ACC112 (cell line): ENCODE results near the gene NAA15.
A peak's percentile ranks its signal among the peaks of the same experiment; 100 is the strongest.
"Not testable (repeated sequence)": the region's sequence is repeated elsewhere in the genome, so short reads cannot be mapped to it uniquely, and the experiment has no call there.

Source experiments
- H2AFZ ChIP-seq: fragments of 200-600 bp; sonication (generic); one replicate; pipeline ENCODE4 v1.6.0; 2017; ENCODE audit warnings: antibody characterized with exemption, low read length; ENCODE audit not compliant: unreplicated experiment
- H3K27ac ChIP-seq: fragments of 200-600 bp; sonication (generic); 2 replicates; pipeline ENCODE4 v1.5.1; 2014; ENCODE audit warnings: low read depth, mild to moderate bottlenecking, antibody characterized with exemption, low read length, moderate library complexity
- H3K27me3 ChIP-seq: fragments of 200-600 bp; sonication (generic); 2 replicates; pipeline ENCODE4 v1.6.1; 2014; ENCODE audit warnings: mild to moderate bottlenecking, antibody characterized with exemption, low read length, moderate library complexity, mixed read lengths; ENCODE audit not compliant: insufficient read depth
- H3K36me3 ChIP-seq: fragments of 200-600 bp; sonication (generic); 2 replicates; pipeline ENCODE4 v1.6.1; 2016; ENCODE audit warnings: mild to moderate bottlenecking, antibody characterized with exemption, low read length, moderate library complexity, mixed read lengths; ENCODE audit not compliant: insufficient read depth
- H3K4me1 ChIP-seq: fragments of 200-600 bp; sonication (generic); one replicate; pipeline ENCODE4 v1.6.1; 2016; ENCODE audit warnings: low read length, mixed read lengths; ENCODE audit not compliant: insufficient read depth, unreplicated experiment, control insufficient read depth
- H3K4me3 ChIP-seq: fragments of 200-600 bp; sonication (generic); 2 replicates; pipeline ENCODE4 v1.5.1; 2014; ENCODE audit warnings: mild to moderate bottlenecking, low read depth, low read length
- H3K79me2 ChIP-seq: fragments of 200-600 bp; sonication (generic); one replicate; pipeline ENCODE4 v1.6.0; 2016; ENCODE audit warnings: low read length; ENCODE audit not compliant: control insufficient read depth, unreplicated experiment, insufficient read depth

Gene NAA15

GRCh38 chr4:139301113-139301820, at the start of gene NAA15:
Gene NAA15, plus strand, starts transcription at chr4:139301505. Its CDS starts 273 bp downstream, at chr4:139301778.
- Histone ChIP-seq H2AFZ (peak within 1 kb of the TSS; percentile 96), H3K79me2 (peaks cover 62% of the 10 kb centered on the region), H3K36me3 (peaks cover 11% of the 10 kb centered on the region; the same call in 1 of the 2 replicates), H3K27me3 (no peaks in the 10 kb centered on the region), H3K27ac (peak within 1 kb of the TSS; percentile 84), H3K4me3 (peak within 1 kb of the TSS; percentile 84), H3K4me1 (peaks cover 17% of the 10 kb centered on the region)

- no peak overlapping the region for H2AFZ ChIP-seq
- H3K4me3 ChIP-seq = no peak overlapping the region
- no peaks in the 10 kb centered on the region for H3K79me2 ChIP-seq
- no peak overlapping the region for H3K27ac ChIP-seq
- H3K27me3 ChIP-seq = no peaks in the 10 kb centered on the region
- no peaks in the 10 kb centered on the region for H3K4me1 ChIP-seq
- H3K36me3 ChIP-seq = no peaks in the 10 kb centered on the region
Observed at GRCh38 chr4:139253046-139253445, 48.3 kb upstream of the NAA15 start.

DNA sequence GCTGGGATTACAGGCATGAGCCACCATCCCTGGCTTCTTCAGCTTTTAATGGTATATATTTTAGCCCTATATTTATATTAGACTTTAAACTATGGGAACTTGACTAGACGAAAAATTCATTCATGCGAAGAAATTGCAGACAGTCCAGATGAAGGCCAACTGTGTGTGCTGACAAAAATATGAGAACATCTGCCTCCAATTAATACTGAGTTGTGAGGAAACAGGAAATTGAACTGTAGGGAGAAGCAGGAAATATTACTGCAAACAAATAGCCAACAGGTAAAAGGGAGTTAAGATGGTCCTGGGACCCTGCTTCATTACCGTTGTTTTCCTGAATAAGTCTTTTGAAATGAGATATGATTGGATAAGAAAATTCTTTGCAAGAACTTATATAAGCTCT, 47.6 kb upstream of the NAA15 start:
- no peaks in the 10 kb centered on the region for H3K79me2 ChIP-seq
- H3K27ac ChIP-seq = no peak overlapping the region
- H2AFZ ChIP-seq = no peak overlapping the region
- H3K27me3 ChIP-seq = no peaks in the 10 kb centered on the region
- no peaks in the 10 kb centered on the region for H3K4me1 ChIP-seq
- H3K4me3 ChIP-seq = no peak overlapping the region
- H3K36me3 ChIP-seq = no peaks in the 10 kb centered on the region

DNA sequence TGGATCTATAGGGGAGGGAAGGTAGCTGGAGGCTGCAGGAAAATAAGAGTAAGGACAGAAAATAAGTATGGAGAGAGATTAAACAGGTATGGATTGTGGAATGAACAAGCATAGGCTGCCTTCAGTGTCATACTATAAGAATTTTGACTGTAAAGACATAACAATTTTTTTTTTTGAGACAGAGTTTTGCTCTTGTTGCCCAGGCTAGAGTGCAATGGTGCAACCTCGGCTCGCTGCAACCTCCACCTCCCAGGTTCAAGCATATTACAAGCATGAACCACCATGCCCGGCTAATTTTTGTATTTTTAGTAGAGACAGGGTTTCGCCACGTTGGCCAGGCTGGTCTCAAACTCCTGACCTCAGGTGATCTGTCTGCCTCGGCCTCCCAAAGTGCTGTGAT, 45.7 kb upstream of the NAA15 start:
- not testable (repeated sequence) for H3K79me2 ChIP-seq, H3K36me3 ChIP-seq, H2AFZ ChIP-seq, H3K4me1 ChIP-seq, H3K27ac ChIP-seq, H3K4me3 ChIP-seq, H3K27me3 ChIP-seq

DNA sequence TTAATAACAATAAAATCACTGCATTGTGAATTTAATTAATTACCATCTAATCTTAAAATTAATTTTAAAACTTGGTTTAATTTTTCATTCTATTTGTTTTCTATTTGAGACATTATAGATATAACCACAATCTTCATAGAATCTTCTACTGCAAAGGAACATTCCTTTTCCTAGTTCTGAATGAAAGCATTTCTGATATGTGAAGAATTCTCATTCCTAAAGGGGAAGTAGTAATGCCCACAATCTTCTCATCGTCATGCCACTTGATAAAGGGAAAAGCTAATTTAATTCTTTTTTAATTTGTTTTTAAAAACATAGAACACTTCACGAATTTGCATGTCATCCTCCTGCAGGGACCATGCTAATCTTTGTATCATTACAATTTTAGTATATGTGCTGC, 45.0 kb upstream of the NAA15 start:
- H2AFZ ChIP-seq = no peak overlapping the region
- no peaks in the 10 kb centered on the region for H3K36me3 ChIP-seq

DNA sequence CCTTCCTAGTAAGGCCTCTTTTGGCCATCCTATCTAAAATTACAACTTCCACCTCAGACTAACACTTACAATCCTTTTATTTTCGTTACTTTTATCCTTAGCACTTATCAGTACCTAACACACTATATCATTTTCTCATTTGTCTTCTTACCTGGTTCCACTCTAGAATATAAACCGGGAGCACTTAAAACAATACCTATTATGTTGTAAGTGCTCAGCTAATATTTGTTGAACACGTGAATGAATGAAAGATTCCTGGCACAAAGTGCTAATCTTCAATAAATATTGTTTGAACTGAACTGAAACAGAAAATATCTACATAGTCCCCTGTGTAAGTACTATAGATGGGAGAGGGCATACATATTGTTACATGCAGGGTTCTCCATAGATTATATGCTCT, 35.7 kb upstream of the NAA15 start:
- H3K27ac ChIP-seq = peak overlapping the region; percentile 47
- no peaks in the 10 kb centered on the region for H3K79me2 ChIP-seq
- no peaks in the 10 kb centered on the region for H3K36me3 ChIP-seq
- peaks cover 33% of the 10 kb centered on the region for H3K4me1 ChIP-seq
- H2AFZ ChIP-seq = no peak overlapping the region
- H3K4me3 ChIP-seq = peak overlapping the region; percentile 59
- no peaks in the 10 kb centered on the region for H3K27me3 ChIP-seq

More for the DNA sequence above, 45.0 kb upstream of the NAA15 start:
- Histone ChIP-seq H3K4me3 (no peak overlapping the region), H3K79me2 (no peaks in the 10 kb centered on the region), H3K4me1 (no peaks in the 10 kb centered on the region), H3K27me3 (no peaks in the 10 kb centered on the region), H3K27ac (no peak overlapping the region)

- Histone ChIP-seq H3K36me3 (no peaks in the 10 kb centered on the region), H3K27ac (peak overlapping the region; percentile 47), H3K79me2 (no peaks in the 10 kb centered on the region), H2AFZ (no peak overlapping the region), H3K4me3 (peak overlapping the region; percentile 59), H3K27me3 (no peaks in the 10 kb centered on the region), H3K4me1 (peaks cover 33% of the 10 kb centered on the region)
Observed at GRCh38 chr4:139266208-139266582, 35.1 kb upstream of the NAA15 start.

GRCh38 chr4:139266583-139267257, 34.6 kb upstream of the NAA15 start:
- Histone ChIP-seq H3K27ac (peak overlapping the region; percentile 47), H3K4me1 (peaks cover 36% of the 10 kb centered on the region), H3K36me3 (no peaks in the 10 kb centered on the region), H3K27me3 (no peaks in the 10 kb centered on the region), H2AFZ (peak overlapping the region; percentile 53), H3K79me2 (no peaks in the 10 kb centered on the region), H3K4me3 (peak overlapping the region; percentile 59)

DNA sequence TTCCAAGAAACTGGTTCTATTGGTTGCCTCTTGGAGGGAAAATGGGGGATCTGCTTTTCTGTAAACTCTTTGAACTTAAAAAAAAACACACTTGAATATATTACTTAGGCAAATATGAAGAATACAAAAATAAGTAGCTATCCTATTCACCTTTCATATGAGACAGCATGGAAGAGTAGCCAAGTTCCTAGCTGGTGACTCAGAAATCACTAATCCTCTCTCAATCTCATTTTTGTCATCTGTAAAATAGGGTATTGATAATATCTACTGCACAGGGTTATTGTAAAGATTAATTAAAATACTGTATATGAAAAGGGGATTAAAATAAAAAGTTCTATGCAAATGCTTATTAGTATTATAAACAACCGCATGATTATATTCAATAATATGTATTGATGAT, 34.0 kb upstream of the NAA15 start:
- Histone ChIP-seq H2AFZ (peak overlapping the region; percentile 53), H3K27me3 (no peaks in the 10 kb centered on the region), H3K27ac (peak overlapping the region; percentile 47), H3K4me1 (peaks cover 39% of the 10 kb centered on the region), H3K36me3 (no peaks in the 10 kb centered on the region), H3K79me2 (no peaks in the 10 kb centered on the region), H3K4me3 (peak overlapping the region; percentile 59)

DNA sequence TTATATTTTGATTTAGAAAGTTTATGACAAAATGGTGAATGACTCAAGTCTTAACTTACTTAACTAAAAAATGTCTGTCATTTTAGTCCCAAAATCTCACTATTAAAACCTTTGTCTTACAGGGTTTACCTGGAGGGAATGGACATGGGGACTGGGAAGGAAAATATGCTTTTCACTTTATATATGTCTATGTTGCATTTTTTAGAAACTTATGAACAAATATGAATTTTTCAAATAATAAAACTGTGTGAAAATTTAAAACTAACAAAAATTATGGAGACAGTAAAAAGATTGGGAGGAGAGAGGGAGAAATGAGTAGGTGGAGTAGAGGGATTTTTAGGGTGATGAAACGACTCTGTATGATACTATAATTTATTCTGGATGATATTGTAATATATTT, 27.5 kb upstream of the NAA15 start:
- Histone ChIP-seq H2AFZ (no peak overlapping the region), H3K27me3 (no peaks in the 10 kb centered on the region), H3K79me2 (peaks cover 1% of the 10 kb centered on the region), H3K36me3 (no peaks in the 10 kb centered on the region), H3K4me3 (no peak overlapping the region), H3K4me1 (peaks cover 5% of the 10 kb centered on the region), H3K27ac (no peak overlapping the region)

DNA sequence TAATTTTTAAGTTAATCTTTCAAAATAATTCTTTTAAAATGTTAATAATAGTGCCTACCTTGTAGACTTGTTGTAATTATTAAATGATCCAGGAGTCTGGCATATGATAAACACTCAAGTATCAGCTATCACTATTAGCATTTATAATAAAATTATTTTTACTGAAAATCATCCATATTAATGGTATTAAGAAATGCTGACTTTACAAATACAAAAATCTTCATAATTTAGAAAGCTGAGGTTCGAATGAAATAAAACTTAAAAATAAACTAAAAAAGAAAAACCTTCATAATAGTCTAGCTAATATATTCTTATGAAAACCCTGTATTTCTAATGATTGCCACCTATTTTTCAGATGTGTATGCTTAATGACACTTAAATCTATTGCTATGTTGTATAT, 26.5 kb upstream of the NAA15 start:
- H2AFZ ChIP-seq = no peak overlapping the region
- no peak overlapping the region for H3K27ac ChIP-seq
- peaks cover 3% of the 10 kb centered on the region for H3K79me2 ChIP-seq
- no peaks in the 10 kb centered on the region for H3K36me3 ChIP-seq
- H3K4me1 ChIP-seq = peaks cover 5% of the 10 kb centered on the region
- H3K27me3 ChIP-seq = no peaks in the 10 kb centered on the region
- H3K4me3 ChIP-seq = no peak overlapping the region
